ES-I3 (cell line): ENCODE measurements around the gene ADAMTS6.
"Not testable (repeated sequence)": the region's sequence is repeated elsewhere in the genome, so short reads cannot be mapped to it uniquely, and the experiment has no call there.

Experiments used
- H3K36me3 ChIP-seq: 2 replicates; pipeline ENCODE4 v1.6.1; 2013; ENCODE audit warnings: mild to moderate bottlenecking, low read length, control low read depth, moderate library complexity; ENCODE audit not compliant: insufficient read depth
- H3K4me1 ChIP-seq: 2 replicates; pipeline ENCODE4 v1.6.1; 2013; ENCODE audit warnings: mild to moderate bottlenecking, control low read depth, low read length; ENCODE audit not compliant: insufficient read depth
- H3K9ac ChIP-seq: 2 replicates; pipeline ENCODE4 v1.6.1; 2013; ENCODE audit warnings: low read depth, mild to moderate bottlenecking, low read length, moderate library complexity
- H3K9me3 ChIP-seq: 2 replicates; pipeline ENCODE4 v1.6.1; 2013; ENCODE audit warnings: mild to moderate bottlenecking, low read length, moderate library complexity; ENCODE audit not compliant: control insufficient read depth, insufficient read depth

ADAMTS6 gene

GRCh38 chr5:65481635-65482295 lies at the start of gene ADAMTS6:
ADAMTS6 (minus strand) TSS chr5:65481920; CDS start chr5:65473673, 8,247 bp downstream.
- Histone ChIP-seq H3K4me1 (peaks cover 11% of the 10 kb centered on the region; the same call in 1 of the 2 replicates), H3K9ac (peak within 1 kb of the TSS; percentile 70; the same call in 1 of the 2 replicates), H3K36me3 (no peaks in the 10 kb centered on the region), H3K9me3 (no peaks in the 10 kb centered on the region)

- no peak overlapping the region for H3K9ac ChIP-seq
- no peaks in the 10 kb centered on the region for H3K4me1 ChIP-seq
- H3K9me3 ChIP-seq, result no peaks in the 10 kb centered on the region
- H3K36me3 ChIP-seq, result no peaks in the 10 kb centered on the region
These were observed 49.2 kb upstream of the ADAMTS6 start for GRCh38 chr5:65530904-65531303.

GRCh38 chr5:65525726-65526125 lies 44.0 kb upstream of the ADAMTS6 start:
- no peak overlapping the region for H3K9ac ChIP-seq
- H3K4me1 ChIP-seq, result no peaks in the 10 kb centered on the region
- H3K9me3 ChIP-seq, result no peaks in the 10 kb centered on the region
- H3K36me3 ChIP-seq, result peaks cover 4% of the 10 kb centered on the region; the same call in 1 of the 2 replicates

- Histone ChIP-seq H3K9me3 (no peaks in the 10 kb centered on the region), H3K4me1 (no peaks in the 10 kb centered on the region), H3K9ac (no peak overlapping the region), H3K36me3 (no peaks in the 10 kb centered on the region)
These were observed 30.6 kb upstream of the ADAMTS6 start for GRCh38 chr5:65512170-65512937.

GRCh38 chr5:65508978-65509377 lies 27.3 kb upstream of the ADAMTS6 start:
- H3K9ac ChIP-seq, result no peak overlapping the region
- no peaks in the 10 kb centered on the region for H3K4me1 ChIP-seq
- H3K9me3 ChIP-seq, result no peaks in the 10 kb centered on the region
- no peaks in the 10 kb centered on the region for H3K36me3 ChIP-seq

- Histone ChIP-seq H3K4me1 (no peaks in the 10 kb centered on the region), H3K9ac (no peak overlapping the region), H3K36me3 (no peaks in the 10 kb centered on the region), H3K9me3 (no peaks in the 10 kb centered on the region)
These were observed 25.2 kb upstream of the ADAMTS6 start for GRCh38 chr5:65506961-65507360.

- Histone ChIP-seq H3K9me3 (no peaks in the 10 kb centered on the region), H3K36me3 (no peaks in the 10 kb centered on the region), H3K4me1 (no peaks in the 10 kb centered on the region), H3K9ac (no peak overlapping the region)
These were observed 7.4 kb upstream of the ADAMTS6 start for GRCh38 chr5:65489119-65489518.

- H3K9me3 ChIP-seq, H3K4me1 ChIP-seq, H3K36me3 ChIP-seq, H3K9ac ChIP-seq: not testable (repeated sequence)
These were observed 6.4 kb upstream of the ADAMTS6 start for GRCh38 chr5:65488038-65488687.

GRCh38 chr5:65486803-65487202 lies 5.1 kb upstream of the ADAMTS6 start:
- not testable (repeated sequence) for H3K4me1 ChIP-seq, H3K36me3 ChIP-seq, H3K9me3 ChIP-seq, H3K9ac ChIP-seq

- Histone ChIP-seq H3K36me3 (no peaks in the 10 kb centered on the region), H3K9me3 (no peaks in the 10 kb centered on the region), H3K4me1 (peaks cover 5% of the 10 kb centered on the region; the same call in 1 of the 2 replicates), H3K9ac (no peak overlapping the region)
These were observed 3.7 kb upstream of the ADAMTS6 start for GRCh38 chr5:65485405-65485804.

GRCh38 chr5:65483546-65484346 lies 2.0 kb upstream of the ADAMTS6 start:
- H3K36me3 ChIP-seq, result no peaks in the 10 kb centered on the region
- H3K9ac ChIP-seq, result no peak overlapping the region
- H3K9me3 ChIP-seq, result no peaks in the 10 kb centered on the region
- H3K4me1 ChIP-seq, result peaks cover 6% of the 10 kb centered on the region; the same call in 1 of the 2 replicates

- Histone ChIP-seq H3K36me3 (no peaks in the 10 kb centered on the region), H3K9me3 (no peaks in the 10 kb centered on the region), H3K4me1 (peaks cover 11% of the 10 kb centered on the region; the same call in 1 of the 2 replicates), H3K9ac (peak overlapping the region; percentile 70; the same call in 1 of the 2 replicates)
These were observed 1.2 kb upstream of the ADAMTS6 start for GRCh38 chr5:65482736-65483545.

- peaks cover 11% of the 10 kb centered on the region; the same call in 1 of the 2 replicates for H3K4me1 ChIP-seq
- no peaks in the 10 kb centered on the region for H3K9me3 ChIP-seq
- H3K9ac ChIP-seq, result peak overlapping the region; percentile 70; the same call in 1 of the 2 replicates
- no peaks in the 10 kb centered on the region for H3K36me3 ChIP-seq
These were observed 596 bp upstream of the ADAMTS6 start for GRCh38 chr5:65482296-65482735.
